HepG2 (cell line): ENCODE data around the gene SERINC2. TPM values are rescaled to one million over a fixed set of nuclear protein-coding genes. Genes with fewer than 3 reads are reported as not detected.
A peak's percentile ranks its signal among the peaks of the same experiment; 100 is the strongest.

ENCODE experiments used
- ATAC-seq: fragments of 200-7000 bp; cut with Tn5 transposase; 3 replicates; pipeline ENCODE4 v1.9.1; 2020; ENCODE audit warnings: mild to moderate bottlenecking, moderate library complexity
- BruUV-seq: library from RNA; stranded (reverse); fragments of 400-500 nt; replicated peaks from 2 replicates; lab custom pipeline; 2021; lab: Mats Ljungman, UMichigan
- CTCF ChIA-PET: fragments of 300-600 bp; formaldehyde crosslinking; extraction: SDS; loops from one replicate; lab custom pipeline; 2021; ENCODE audit warnings: low total read pairs, inconsistent platforms, low intra/inter-chr PET ratio; lab: Yijun Ruan, JAX
- POLR2A ChIA-PET: fragments of 350-600 bp; sonication (Branson Sonifier 250); formaldehyde crosslinking; loops from one replicate; lab custom pipeline; 2020; ENCODE audit warnings: antibody characterized with exemption, inconsistent platforms; lab: Yijun Ruan, JAX
- DNase-seq: peaks from one replicate; pipeline ENCODE4 v3.0.0-alpha.2; 2015; ENCODE audit warnings: low spot score
- FAIRE-seq: peaks from 3 replicates; lab custom pipeline; 2011; peaks lifted over from hg19 to GRCh38; lab: Jason Lieb, UNC
- H2AFZ ChIP-seq: one replicate; pipeline ENCODE4 v1.6.1; 2011; ENCODE audit warnings: low read length, inconsistent platforms
- H3K27ac ChIP-seq: fragments of 300-600 bp; 3 replicates; pipeline ENCODE4 v1.8.0; 2011; ENCODE audit warnings: mixed run types, mild to moderate bottlenecking, mixed read lengths, low read length, inconsistent platforms; ENCODE audit not compliant: insufficient read depth; ENCODE audit errors: extremely low read length
- H3K27me3 ChIP-seq, 2 experiments: fragments of 200-600 bp in 1 of 2; 2 replicates in 1 of 2; 3 replicates in 1 of 2; pipeline versions ENCODE4 v1.6.0 to v1.8.0; 2011; ENCODE audit warnings: low read length in 2 of 2, mild to moderate bottlenecking in 2 of 2, moderate library complexity in 2 of 2, inconsistent platforms in 1 of 2; ENCODE audit not compliant: insufficient read depth in 2 of 2, control insufficient read depth in 1 of 2
- H3K36me3 ChIP-seq, 2 experiments: fragments of 200-600 bp in 1 of 2; replicated peaks in 1 of 2; 2 replicates in 1 of 2; 3 replicates in 1 of 2; pipeline versions ENCODE4 v1.5.1 to v1.8.0; 2011; ENCODE audit warnings: low read length in 2 of 2, inconsistent platforms in 1 of 2; ENCODE audit not compliant: insufficient read depth in 2 of 2, control insufficient read depth in 1 of 2
- H3K4me1 ChIP-seq: 2 replicates; pipeline ENCODE4 v1.5.1; 2012; ENCODE audit warnings: low read length, inconsistent platforms; ENCODE audit not compliant: insufficient read depth
- H3K4me2 ChIP-seq: 2 replicates; pipeline ENCODE4 v1.6.0; 2011; ENCODE audit warnings: low read depth, low read length, inconsistent platforms
- H3K4me3 ChIP-seq, 3 experiments: fragments of 200-600 bp in 1 of 3; sonication (generic), shearing (Covaris generic) in 1 of 3; replicated peaks in 1 of 3; 2 replicates each; pipeline ENCODE4 v1.5.1; 2011 to 2016; ENCODE audit warnings: low read length in 3 of 3, inconsistent platforms in 2 of 3, low read depth in 2 of 3, mild to moderate bottlenecking in 2 of 3, control low read depth in 1 of 3, mixed read lengths in 1 of 3; ENCODE audit not compliant: insufficient read depth in 1 of 3
- H3K79me2 ChIP-seq: one replicate; pipeline ENCODE4 v1.6.1; 2011; ENCODE audit warnings: low read length, inconsistent platforms; ENCODE audit not compliant: insufficient read depth
- H3K9ac ChIP-seq: 2 replicates; pipeline ENCODE4 v1.6.0; 2011; ENCODE audit warnings: mild to moderate bottlenecking, low read depth, low read length, inconsistent platforms; ENCODE audit not compliant: insufficient read depth
- H3K9me3 ChIP-seq: 2 replicates; pipeline ENCODE4 v1.5.1; 2012; ENCODE audit warnings: mild to moderate bottlenecking, low read length
- H4K20me1 ChIP-seq: 2 replicates; pipeline ENCODE4 v1.6.0; 2011; ENCODE audit warnings: inconsistent platforms, mild to moderate bottlenecking, low read length, moderate library complexity; ENCODE audit not compliant: insufficient read depth
- DRAP1 ChIP-seq: IDR thresholded peaks from 2 replicates; pipeline ENCODE4 v1.6.1; 2016; ENCODE audit warnings: missing genetic modification reagents, missing compliant biosample characterization
- KDM5B ChIP-seq: sonication (generic); formaldehyde crosslinking; IDR thresholded peaks from 2 replicates; pipeline ENCODE4 v1.4.0; 2020; ENCODE audit warnings: missing genetic modification reagents, mild to moderate bottlenecking, borderline replicate concordance
- MIXL1 ChIP-seq: IDR thresholded peaks from 2 replicates; pipeline ENCODE4 v1.6.1; 2016
- MTF2 ChIP-seq: sonication (generic); formaldehyde crosslinking; IDR thresholded peaks from 2 replicates; pipeline ENCODE4 v1.5.0; 2020; ENCODE audit warnings: missing genetic modification reagents, borderline replicate concordance
- NR2C2 ChIP-seq: sonication (generic); formaldehyde crosslinking; IDR thresholded peaks from 2 replicates; pipeline ENCODE4 v1.4.0; 2020; ENCODE audit warnings: missing genetic modification reagents, mild to moderate bottlenecking, moderate library complexity, borderline replicate concordance
- RARG ChIP-seq: sonication (generic); formaldehyde crosslinking; IDR thresholded peaks from 2 replicates; pipeline ENCODE4 v1.4.0; 2020; ENCODE audit warnings: low read depth, mild to moderate bottlenecking, missing genetic modification reagents
- ZNF558 ChIP-seq: sonication (generic); formaldehyde crosslinking; IDR thresholded peaks from 2 replicates; pipeline ENCODE4 v1.9.0; 2022; ENCODE audit warnings: mild to moderate bottlenecking, missing genetic modification reagents, borderline replicate concordance
- ZNF83 ChIP-seq: sonication (generic); formaldehyde crosslinking; IDR thresholded peaks from 2 replicates; pipeline ENCODE4 v1.4.0; 2020; ENCODE audit warnings: missing genetic modification reagents, mild to moderate bottlenecking, borderline replicate concordance
- ZNF878 ChIP-seq: sonication (generic); formaldehyde crosslinking; IDR thresholded peaks from 2 replicates; pipeline ENCODE4 v1.8.1; 2023; ENCODE audit warnings: mild to moderate bottlenecking, missing genetic modification reagents, moderate library complexity
- WGBS: methylation state at CpG from one replicate; pipeline ENCODE4 v1.1.6; 2017; ENCODE audit warnings: low lambda C conversion rate; 5-methylcytosine and 5-hydroxymethylcytosine counted together
- in situ Hi-C: cut with HindIII; loops from 2 replicates; pipeline ENCODE4 v1.10.0; 2017; ENCODE audit warnings: low pct_unique_long_range_greater_than_20kb; ENCODE audit not compliant: extremely low pct_ligation_motif_present
- intact Hi-C: fragments of 100-400 bp; cut with micrococcal nuclease; formaldehyde crosslinking; loops from one replicate; pipeline ENCODE4 v1.10.0; 2022; ENCODE audit not compliant: unreplicated experiment
- polyA plus RNA-seq, 8 experiments: library from polyadenylated mRNA; depleted of rRNA in 3 of 8; stranded (reverse) in 7 of 8; unstranded in 1 of 8; fragments of >200 nt; fragmentation: Illumina TruSeq in 4 of 8; extraction: Trizol in 4 of 8; gene quantifications; 2 replicates each; pipeline versions ENCODE4 v1.2.1 to v1.2.3, GENCODE V29; 2011 to 2016; ENCODE audit warnings: low read depth in 4 of 8, missing spikeins in 1 of 8, mixed read lengths in 1 of 8; ENCODE audit not compliant: insufficient read depth in 1 of 8
- total RNA-seq, 5 experiments: library from RNA; depleted of rRNA; stranded (reverse); fragments of >200 nt; fragmentation: Illumina TruSeq; extraction: Trizol; gene quantifications; 2 replicates each; pipeline ENCODE4 v1.2.3, GENCODE V29; 2016; ENCODE audit warnings: low read depth in 1 of 5

The SERINC2 gene
- total and polyA plus RNA-seq, 2 of the 13 experiments (the other 11 are each of a cell fraction or from before 2014, with no cell fraction given) = 4.8 to 126 TPM

GRCh38 chr1:31442648-31442994 lies 29.6 kb downstream of the SERINC2 start (continued):
- TF ChIP-seq KDM5B (CRISPR knock-in tag) (0 out of 2 replicates have a peak, but pooled peaks have one; percentile 5), NR2C2 (no peak), ZNF878 (CRISPR knock-in tag) (0 out of 2 replicates have a peak, but pooled peaks have one; percentile 1), DRAP1 (CRISPR knock-in tag) (0 out of 2 replicates have a peak, but pooled peaks have one; percentile 19), ZNF83 (CRISPR knock-in tag) (no peak), MIXL1 (CRISPR knock-in tag) (peak; percentile 4; the same call in 1 of the 2 replicates), MTF2 (CRISPR knock-in tag) (peak; percentile 2; the same call in 1 of the 2 replicates)

DNA sequence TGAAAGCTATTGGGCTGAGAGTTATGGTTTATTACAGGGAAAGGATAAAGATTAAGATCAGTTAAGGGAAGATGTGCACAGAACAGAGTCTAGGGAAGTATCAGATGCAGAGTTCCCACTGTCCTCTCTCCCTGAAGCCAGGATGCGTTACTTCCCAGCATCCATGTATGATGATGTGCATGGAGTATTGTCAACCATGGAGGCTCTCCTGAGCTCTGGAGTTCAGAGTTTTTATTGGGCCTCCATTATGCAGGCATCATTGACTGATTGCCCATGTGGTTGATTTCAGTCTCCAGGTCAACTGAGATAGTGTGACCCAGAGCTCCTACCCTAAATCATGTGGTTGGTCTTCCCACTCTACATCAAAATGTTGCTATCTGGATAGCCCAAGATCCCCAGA lies 30.7 kb downstream of the SERINC2 start:
- intact Hi-C loops = loop anchor here (10.0 kb wide), 1 partner anchor 61 kb away; no protein-coding TSS in a partner anchor
- DNase-seq = no peak
- CTCF ChIA-PET = no interaction called here
- H3K9me3 ChIP-seq = 0 out of 2 replicates have a peak, but pooled peaks cover 5% of the 10 kb centered on the region
- no peaks in the 10 kb centered on the region for H3K79me2 ChIP-seq
- no peaks in the 10 kb centered on the region for H3K36me3 ChIP-seq
- TF ChIP-seq ZNF558 (CRISPR knock-in tag) (0 out of 2 replicates have a peak, but pooled peaks have one; percentile 44), RARG (CRISPR knock-in tag) (no peak)
- TF ChIP-seq, all 625 proteins: peak for 1
- Histone ChIP-seq H3K4me1 (peaks cover 92% of the 10 kb centered on the region), H4K20me1 (no peaks in the 10 kb centered on the region), H3K27ac (peak overlapping the region; percentile 78), H3K4me2 (no peak overlapping the region), H3K9ac (no peak overlapping the region), H3K27me3 (no peaks in the 10 kb centered on the region), H3K4me3 (no peak overlapping the region), H2AFZ (no peak overlapping the region)
- ATAC-seq (no peak), FAIRE-seq (no peak)
- in situ Hi-C loops = no loop called here
- POLR2A ChIA-PET = interaction anchor here (2.5 to 2.7 kb wide), 3 partner anchors 65 to 105 kb away, joined by 12 to 18 read pairs (median 17); no protein-coding TSS in a partner anchor
- 100% methylated on average over 1 of the region's 1 CpG for WGBS
- BruUV-seq = no TSS peak
